Fibroblast of skin of right quadriceps (primary cell): ENCODE measurements around the gene ZNF302.
"Not testable (repeated sequence)": the region's sequence is repeated elsewhere in the genome, so short reads cannot be mapped to it uniquely, and the experiment has no call there.

Experiments
- DNase-seq: peaks from one replicate; pipeline ENCODE4 v3.0.0-alpha.2; 2013

The ZNF302 gene

DNA sequence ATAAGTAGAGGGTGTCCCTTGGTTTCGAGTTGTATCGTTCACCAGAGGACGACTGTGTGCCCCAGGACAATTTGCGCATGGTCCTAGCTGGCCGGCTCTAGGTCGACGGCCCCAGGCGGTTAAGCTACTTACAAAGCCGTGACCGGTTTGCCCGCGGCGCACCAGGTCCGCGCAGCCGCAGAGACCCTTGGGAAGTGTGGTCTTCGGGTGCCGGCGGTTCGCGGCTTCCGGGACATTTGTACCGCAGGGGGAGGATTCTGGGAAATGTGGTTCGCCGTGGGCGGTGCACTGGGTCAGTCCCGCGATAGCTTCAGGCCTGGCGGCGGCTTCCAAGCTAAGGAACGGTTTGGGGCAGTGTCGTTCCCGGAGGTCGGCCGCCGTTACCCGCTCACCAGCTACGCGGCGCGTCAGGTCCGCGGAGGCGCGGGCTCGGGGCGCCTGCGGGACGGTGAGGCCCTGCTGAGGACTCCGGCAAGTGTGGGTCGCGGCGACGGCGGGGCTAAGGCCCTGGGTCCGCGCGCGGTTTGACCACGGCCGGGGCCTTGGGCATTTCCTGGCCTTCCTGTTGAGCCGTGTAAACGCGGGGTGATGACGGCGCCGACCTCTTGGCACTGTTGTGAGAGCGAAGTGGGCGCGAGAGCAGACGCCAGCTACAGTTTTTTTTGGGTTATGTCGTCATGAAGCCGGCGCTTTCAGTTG is at the start of gene ZNF302:
Gene ZNF302 (plus strand): TSS at position 293 of the 699 bp plus-strand sequence. CDS start 1,127 bp downstream, outside the sequence.
- peak; percentile 97 for DNase-seq

GRCh38 chr19:34633802-34634201 is 43.7 kb upstream of the ZNF302 start:
- no peak for DNase-seq

- DNase-seq = peak; percentile 70
Measured at GRCh38 chr19:34639491-34640085, 37.9 kb upstream of the ZNF302 start.

- no peak for DNase-seq
Measured at GRCh38 chr19:34642241-34642640, 35.2 kb upstream of the ZNF302 start.

DNA sequence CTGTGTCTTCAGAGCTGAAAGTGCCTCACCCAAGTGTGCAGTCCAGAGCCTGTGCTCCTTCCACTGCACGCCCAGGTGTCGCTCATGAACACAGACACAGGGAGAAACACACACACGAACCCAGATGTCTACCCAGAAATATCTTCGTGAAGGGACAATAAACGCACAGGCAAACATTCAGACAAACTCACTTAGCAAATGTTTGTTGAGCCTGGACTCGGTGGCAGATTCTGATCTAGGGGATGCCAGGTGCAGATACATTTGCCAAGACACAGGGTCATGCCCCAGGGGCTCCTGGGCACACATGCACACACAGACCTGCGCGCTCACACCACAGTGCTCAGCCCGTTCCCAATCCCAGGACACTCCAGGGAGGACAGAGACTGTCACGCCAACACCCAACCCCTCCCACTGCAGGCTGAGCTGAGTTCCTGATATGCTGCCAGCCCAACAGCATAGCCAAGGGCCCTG is 32.5 kb upstream of the ZNF302 start:
- no peak for DNase-seq

GRCh38 chr19:34645551-34645950 is 31.9 kb upstream of the ZNF302 start:
- DNase-seq = no peak

DNA sequence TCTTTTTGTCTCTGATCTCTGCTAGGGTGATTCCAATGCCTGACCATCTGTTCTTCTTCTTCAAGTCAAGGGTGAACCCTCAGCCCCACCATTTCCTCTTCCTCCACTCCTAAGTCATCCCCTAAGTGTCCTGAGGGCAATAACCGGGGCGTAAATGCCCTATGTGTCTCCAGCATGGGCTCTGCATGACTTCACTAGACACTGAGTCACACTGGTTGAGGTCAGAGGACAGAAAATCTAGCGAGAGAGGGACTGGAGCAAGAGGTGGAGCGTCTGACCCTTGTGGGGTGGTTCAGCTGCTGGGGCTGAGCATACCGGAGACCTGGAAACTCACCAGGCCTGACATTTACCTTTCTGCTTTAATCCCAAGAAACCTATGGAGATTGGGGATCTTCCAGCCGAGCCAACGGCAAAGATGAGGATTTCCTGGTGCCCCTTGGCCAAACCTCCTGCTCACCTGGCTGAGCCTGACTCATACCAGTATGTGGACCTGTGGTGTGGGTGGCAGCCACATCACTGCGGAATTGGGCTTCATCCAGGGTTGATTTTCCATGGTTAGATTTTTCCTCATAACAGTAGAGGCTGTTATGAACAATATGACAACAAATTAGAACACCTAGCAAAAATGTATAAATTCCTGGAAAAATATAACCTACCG is 27.5 kb upstream of the ZNF302 start:
- no peak for DNase-seq

GRCh38 chr19:34651747-34652146 is 25.7 kb upstream of the ZNF302 start:
- no peak for DNase-seq

- DNase-seq = no peak
Measured at GRCh38 chr19:34654796-34655195, 22.7 kb upstream of the ZNF302 start.

GRCh38 chr19:34655651-34656050 is 21.8 kb upstream of the ZNF302 start:
- DNase-seq = no peak

DNA sequence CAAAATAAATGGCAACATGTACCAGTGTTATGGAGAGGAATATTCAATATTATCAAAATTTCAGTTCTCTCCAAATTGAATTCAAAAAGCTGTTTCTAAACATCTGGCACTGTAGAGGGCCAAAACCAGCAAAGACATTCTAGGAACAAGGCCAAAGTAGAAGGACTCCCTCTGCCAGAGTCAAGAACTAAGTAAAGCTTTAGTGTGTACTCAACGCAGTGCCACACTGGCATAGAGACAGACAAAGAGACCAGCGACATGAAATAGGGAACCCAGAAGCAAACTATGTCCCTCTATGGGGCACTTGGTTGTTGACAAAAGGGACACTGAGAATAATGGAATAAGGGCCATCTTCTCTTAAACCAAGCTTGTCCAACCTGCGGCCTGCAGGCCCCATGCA is 16.1 kb upstream of the ZNF302 start:
- DNase-seq = no peak

GRCh38 chr19:34662919-34663318 is 14.6 kb upstream of the ZNF302 start:
- DNase-seq = no peak

DNA sequence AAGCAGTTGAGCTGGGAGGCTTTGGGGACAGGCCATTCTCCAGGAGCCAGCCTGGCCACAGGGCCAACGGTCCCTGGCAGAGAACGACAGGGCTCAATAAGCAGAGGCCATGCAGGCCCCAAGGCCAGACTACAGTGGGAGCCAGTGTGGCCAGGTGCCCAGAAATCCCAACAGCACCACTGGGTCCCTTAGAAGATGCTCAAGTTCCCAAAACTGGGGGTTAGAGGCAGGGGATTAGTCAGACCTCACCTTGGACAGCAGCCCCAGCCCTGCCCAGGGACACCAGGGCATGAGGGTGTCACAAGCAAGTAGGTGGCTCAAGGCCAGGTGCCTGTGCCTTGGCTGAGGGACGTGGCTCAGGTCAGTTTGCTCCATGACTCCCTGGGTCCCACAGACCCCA is 13.3 kb upstream of the ZNF302 start:
- DNase-seq = no peak

GRCh38 chr19:34664870-34665269 is 12.6 kb upstream of the ZNF302 start:
- no peak for DNase-seq

- DNase-seq = not testable (repeated sequence)
Measured at GRCh38 chr19:34665275-34665674, 12.2 kb upstream of the ZNF302 start.

- DNase-seq = no peak
Measured at GRCh38 chr19:34666200-34666957, 11.1 kb upstream of the ZNF302 start.

DNA sequence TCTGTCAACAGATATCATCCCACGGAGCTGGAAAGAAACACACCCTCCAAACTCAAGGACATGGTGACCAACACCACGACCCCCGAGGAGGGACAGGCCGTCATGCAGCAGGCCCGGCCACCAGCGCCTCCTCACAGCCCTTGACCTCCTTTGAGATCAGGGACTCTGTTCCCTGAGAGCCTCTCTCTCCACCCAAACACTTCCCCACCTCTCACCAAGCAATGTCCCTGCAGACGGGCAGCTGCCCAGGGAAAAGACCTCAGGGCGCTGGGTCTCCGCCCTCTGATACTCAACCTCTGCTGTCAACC is 10.6 kb upstream of the ZNF302 start:
- no peak for DNase-seq

GRCh38 chr19:34667349-34668076 is 10.0 kb upstream of the ZNF302 start:
- DNase-seq = no peak

GRCh38 chr19:34668077-34668689 is 9.3 kb upstream of the ZNF302 start:
- DNase-seq = not testable (repeated sequence)

GRCh38 chr19:34668690-34669089 is 8.8 kb upstream of the ZNF302 start:
- DNase-seq = not testable (repeated sequence)

DNA sequence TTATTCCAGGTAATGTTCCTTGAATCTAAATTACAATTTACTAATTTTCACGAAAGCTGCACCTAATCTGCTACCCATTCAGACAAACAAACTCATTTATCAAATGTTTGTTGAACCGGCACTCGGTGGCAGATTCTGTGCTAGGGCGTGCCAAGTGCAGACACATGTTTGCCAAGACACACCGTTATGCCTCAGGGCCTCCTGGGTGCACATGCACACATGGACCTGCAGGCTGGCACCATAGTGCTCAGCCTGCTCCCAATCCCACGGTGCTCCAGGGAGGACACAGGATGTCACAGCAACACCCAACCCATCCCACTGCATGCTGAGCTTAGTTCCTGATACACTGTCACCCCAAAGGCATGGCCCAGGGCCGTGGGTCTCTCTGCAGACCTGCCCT is 8.2 kb upstream of the ZNF302 start:
- DNase-seq = no peak

DNA sequence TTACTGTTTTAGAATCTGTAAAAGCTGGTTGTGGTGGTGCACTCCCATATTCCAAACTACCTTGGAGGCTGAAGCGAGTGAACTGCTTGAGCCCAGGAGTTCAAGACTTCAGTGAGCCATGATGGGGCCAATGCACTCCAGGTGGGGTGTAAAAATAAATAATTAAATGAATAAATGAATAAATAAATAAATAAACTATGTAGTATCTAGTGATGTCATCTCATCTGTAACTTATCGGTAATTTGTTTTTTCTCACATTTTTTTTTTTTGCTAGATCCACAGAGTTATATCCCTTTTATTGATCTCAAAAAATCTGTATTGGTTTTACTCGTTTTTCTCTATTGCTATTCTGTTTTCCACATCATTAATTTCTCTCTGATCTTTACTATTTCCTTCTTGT is 5.5 kb upstream of the ZNF302 start:
- DNase-seq = no peak
